ENCODE measurements around the gene ICAM5.

- TF ChIP-seq POLR2AphosphoS5 (IDR thresholded peaks at IDR 0.05) (no peak), POLR2A (IDR thresholded peaks at IDR 0.05) (no peak), EP300 (IDR thresholded peaks at IDR 0.05) (no peak)
- TF ChIP-seq, protein P1, sequence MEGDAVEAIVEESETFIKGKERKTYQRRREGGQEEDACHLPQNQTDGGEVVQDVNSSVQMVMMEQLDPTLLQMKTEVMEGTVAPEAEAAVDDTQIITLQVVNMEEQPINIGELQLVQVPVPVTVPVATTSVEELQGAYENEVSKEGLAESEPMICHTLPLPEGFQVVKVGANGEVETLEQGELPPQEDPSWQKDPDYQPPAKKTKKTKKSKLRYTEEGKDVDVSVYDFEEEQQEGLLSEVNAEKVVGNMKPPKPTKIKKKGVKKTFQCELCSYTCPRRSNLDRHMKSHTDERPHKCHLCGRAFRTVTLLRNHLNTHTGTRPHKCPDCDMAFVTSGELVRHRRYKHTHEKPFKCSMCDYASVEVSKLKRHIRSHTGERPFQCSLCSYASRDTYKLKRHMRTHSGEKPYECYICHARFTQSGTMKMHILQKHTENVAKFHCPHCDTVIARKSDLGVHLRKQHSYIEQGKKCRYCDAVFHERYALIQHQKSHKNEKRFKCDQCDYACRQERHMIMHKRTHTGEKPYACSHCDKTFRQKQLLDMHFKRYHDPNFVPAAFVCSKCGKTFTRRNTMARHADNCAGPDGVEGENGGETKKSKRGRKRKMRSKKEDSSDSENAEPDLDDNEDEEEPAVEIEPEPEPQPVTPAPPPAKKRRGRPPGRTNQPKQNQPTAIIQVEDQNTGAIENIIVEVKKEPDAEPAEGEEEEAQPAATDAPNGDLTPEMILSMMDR (IDR thresholded peaks at IDR 0.05) = no peak
Observed at GRCh38 chr19:10278935-10279334, 10.8 kb upstream of the ICAM5 start.

Data from upper lobe of left lung (tissue), 4 donors.